Adrenal gland (tissue), 12 donors: ENCODE results near the gene GPR62. TPM values are rescaled to one million over a fixed set of nuclear protein-coding genes. Genes with fewer than 3 reads are reported as not detected.
A peak's percentile ranks its signal among the peaks of the same experiment; 100 is the strongest.

ENCODE experiments used
- DNase-seq, 7 donors: peaks; one replicate each; pipeline ENCODE4 v3.0.0-alpha.2; 2019 to 2020
- H3K27ac ChIP-seq, 5 donors: fragments of 200-600 bp; sonication (generic) in 4 of 5; 1 replicate in 3 of 5; 2 replicates in 2 of 5; pipeline versions ENCODE4 v1.5.1 to v1.8.0; 2016 to 2020; ENCODE audit warnings: mild to moderate bottlenecking in 1 of 5
- H3K27me3 ChIP-seq: fragments of 200-600 bp; 2 replicates; pipeline ENCODE4 v1.8.0; 2021
- H3K36me3 ChIP-seq, 2 donors: fragments of 200-600 bp; replicated peaks in 1 of 2; 1 replicate in 1 of 2; 2 replicates in 1 of 2; pipeline versions ENCODE4 v1.5.1 to v1.8.0; 2018 to 2022
- H3K4me1 ChIP-seq, 2 donors: fragments of 200-600 bp; replicated peaks in 1 of 2; 1 replicate in 1 of 2; 2 replicates in 1 of 2; pipeline versions ENCODE4 v1.5.1 to v1.8.0; 2018 to 2021
- H3K4me3 ChIP-seq, 4 donors: fragments of 200-600 bp; sonication (generic) in 3 of 4; one replicate each; pipeline ENCODE4 v1.5.1; 2016 to 2018
- H3K9me3 ChIP-seq, 3 donors: fragments of 200-600 bp; sonication (generic) in 1 of 3; replicated peaks in 1 of 3; 1 replicate in 2 of 3; 2 replicates in 1 of 3; pipeline versions ENCODE4 v1.5.1 to v1.8.0; 2016 to 2021
- CTCF ChIP-seq, 6 experiments: fragments of 450-650 bp in 4 of 6; fragments of 200-600 bp in 2 of 6; sonication (generic) in 1 of 6; IDR thresholded peaks; 1 replicate in 5 of 6; 2 replicates in 1 of 6; pipeline versions ENCODE4 v1.5.1 to v1.8.0; 2016 to 2021; ENCODE audit warnings: antibody characterized with exemption in 6 of 6, mild to moderate bottlenecking in 2 of 6, moderate library complexity in 1 of 6
- POLR2A ChIP-seq, 2 donors: fragments of 450-650 bp; IDR thresholded peaks; one replicate each; pipeline ENCODE4 v1.6.1; 2017; ENCODE audit warnings: antibody characterized with exemption in 2 of 2, mild to moderate bottlenecking in 2 of 2, moderate library complexity in 1 of 2
- WGBS, 4 donors: extraction: QIAGEN DNeasy Blood & Tissue Kit in 2 of 4; methylation state at CpG; one replicate each; pipeline versions ENCODE4 v1.1.5 to v1.1.7; 2013 to 2017; 5-methylcytosine and 5-hydroxymethylcytosine counted together
- intact Hi-C, 2 donors: fragments of 100-400 bp; cut with DNase I; formaldehyde crosslinking; loops; one replicate each; pipeline versions ENCODE4 v1.14.1 to v1.15.0; 2022 to 2023
- polyA plus RNA-seq, 3 donors: library from polyadenylated mRNA; stranded (reverse); fragments of 200-250 nt in 2 of 3; fragments of 350-450 nt in 1 of 3; fragmentation: Illumina TruSeq in 1 of 3; extraction: RNeasy Lipid Tissue Mini Kit (QIAGEN cat#74804) in 1 of 3; gene quantifications; one replicate each; pipeline ENCODE4 v1.2.3, GENCODE V29; 2013 to 2014
- total RNA-seq, 9 donors: library from RNA; depleted of rRNA in 4 of 9; stranded (reverse); fragments of >200 nt in 4 of 9; fragments of 120-200 nt in 1 of 9; fragmentation: NEBNext Ultra II Directional in 1 of 9; extraction: Animal tissue kit (Norgen Biotek cat#: 25700) in 1 of 9; gene quantifications; one replicate each; pipeline versions ENCODE4 v1.1.0 to v1.2.4, GENCODE V29; 2013 to 2023
- donor health status: healthy with polysubstance abuse.
- donor health status: Bipolar disorder and iron deficiency.
- donor health status: DM: yes; HTN: yes; CAD: no.
- donor health status: DM: no; HTN: no; CAD: no.
- donor health status: DM: no; HTN: no; CAD: no.
- donor health status: DM: yes; HTN: yes; CAD: no.

Gene GPR62
- total and polyA plus RNA-seq, 12 donors = 0.13 to 0.83 (median 0.35) TPM; not detected in 2

GRCh38 chr3:51999846-52000245 lies 44.7 kb downstream of the GPR62 start:
- Histone ChIP-seq H3K27me3 (no peaks in the 10 kb centered on the region), H3K9me3 (no peaks in the 10 kb centered on the region), H3K27ac (no peak overlapping the region), H3K36me3 (peaks cover 0 to under 1% of the 10 kb centered on the region in 2 donors), H3K4me3 (no peak overlapping the region), H3K4me1 (peaks cover 2 to 13% of the 10 kb centered on the region in 2 donors)
- 53 to 88% (median 65%) methylated on average over 2 of the region's 2 CpGs for WGBS, 4 donors
- no peak for DNase-seq
- TF ChIP-seq CTCF (IDR thresholded peaks at IDR 0.05) (no peak), POLR2A (IDR thresholded peaks at IDR 0.05) (no peak)
- intact Hi-C loops = loop anchor here (2.0 to 10.0 kb wide), 6 partner anchors 52 to 145 kb away; partner anchors contain the start of genes DUSP7 (in 1 of the 2), PARP3 (in 1 of the 2) and RRP9 (in 1 of the 2)

GRCh38 chr3:52001443-52001974 lies 46.3 kb downstream of the GPR62 start:
- H3K27ac ChIP-seq = no peak overlapping the region
- H3K36me3 ChIP-seq = no peaks in the 10 kb centered on the region
- 0 to 3% (median 1%) methylated on average over 1 to 18 of the region's 18 CpGs for WGBS, 4 donors
- TF ChIP-seq CTCF (IDR thresholded peaks at IDR 0.05) (peak; percentile 90 to 98 (median 95)), POLR2A (IDR thresholded peaks at IDR 0.05) (no peak)
- H3K4me3 ChIP-seq = no peak overlapping the region
- H3K9me3 ChIP-seq = no peaks in the 10 kb centered on the region
- H3K27me3 ChIP-seq = no peaks in the 10 kb centered on the region
- intact Hi-C loops = loop anchor here (2.0 to 5.0 kb wide), 4 partner anchors 51 to 143 kb away; partner anchors contain the start of gene DUSP7 (in 1 of the 2)
- H3K4me1 ChIP-seq = peaks cover 0 to 24% of the 10 kb centered on the region in 2 donors
- peak; percentile 59 to 88 (median 74) for DNase-seq

- intact Hi-C loops = loop anchor here (5.0 kb wide), 3 partner anchors 50 to 120 kb away; partner anchors contain the start of gene DUSP7 (in 1 of the 2)
- H3K4me3 ChIP-seq = no peak overlapping the region
Observed at GRCh38 chr3:52002748-52003147, 47.6 kb downstream of the GPR62 start.

GRCh38 chr3:52004163-52004787 lies 49.1 kb downstream of the GPR62 start:
- TF ChIP-seq POLR2A (IDR thresholded peaks at IDR 0.05) = no peak
- peak in 4 of 6 experiments; percentile 34 to 63 (median 48) for TF ChIP-seq CTCF (IDR thresholded peaks at IDR 0.05)
- Histone ChIP-seq H3K4me3 (no peak overlapping the region), H3K9me3 (no peaks in the 10 kb centered on the region), H3K4me1 (peaks cover 0 to 27% of the 10 kb centered on the region in 2 donors), H3K27me3 (no peaks in the 10 kb centered on the region), H3K27ac (peak overlapping the region in 2 of 5 donors; percentile 56 to 64), H3K36me3 (no peaks in the 10 kb centered on the region)
- DNase-seq = peak in 3 of 7 donors; percentile 33 to 75 (median 51)
- WGBS, 4 donors = 65 to 70% (median 66%) methylated on average over 11 to 16 of the region's 16 CpGs
- intact Hi-C loops = loop anchor here (5.0 kb wide), 3 partner anchors 48 to 118 kb away; partner anchors contain the start of gene DUSP7 (in 1 of the 2)

More at GRCh38 chr3:52002748-52003147, 47.6 kb downstream of the GPR62 start:
- Histone ChIP-seq H3K27me3 (no peaks in the 10 kb centered on the region), H3K27ac (no peak overlapping the region), H3K4me1 (peaks cover 0 to 27% of the 10 kb centered on the region in 2 donors), H3K9me3 (no peaks in the 10 kb centered on the region), H3K36me3 (no peaks in the 10 kb centered on the region)
- 76 to 79% (median 77%) methylated on average over 6 of the region's 6 CpGs for WGBS, 4 donors
- TF ChIP-seq POLR2A (IDR thresholded peaks at IDR 0.05) = no peak
- DNase-seq = no peak
